Stimulated activated CD8-positive, alpha-beta memory T cell treated with anti-CD3 and anti-CD28 coated beads, Interleukin-15, amount 100 ng/mL, for 48 hours (primary cell): ENCODE measurements around the gene AGAP1.

ENCODE experiments used
- DNase-seq, 2 donors: peaks; one replicate each; pipeline ENCODE4 v3.0.0-alpha.2; 2020; ENCODE audit warnings: low read depth in 2 of 2

Gene AGAP1

GRCh38 chr2:235661167-235661937 lies 167.5 kb downstream of the AGAP1 start:
- no peak for DNase-seq

DNA sequence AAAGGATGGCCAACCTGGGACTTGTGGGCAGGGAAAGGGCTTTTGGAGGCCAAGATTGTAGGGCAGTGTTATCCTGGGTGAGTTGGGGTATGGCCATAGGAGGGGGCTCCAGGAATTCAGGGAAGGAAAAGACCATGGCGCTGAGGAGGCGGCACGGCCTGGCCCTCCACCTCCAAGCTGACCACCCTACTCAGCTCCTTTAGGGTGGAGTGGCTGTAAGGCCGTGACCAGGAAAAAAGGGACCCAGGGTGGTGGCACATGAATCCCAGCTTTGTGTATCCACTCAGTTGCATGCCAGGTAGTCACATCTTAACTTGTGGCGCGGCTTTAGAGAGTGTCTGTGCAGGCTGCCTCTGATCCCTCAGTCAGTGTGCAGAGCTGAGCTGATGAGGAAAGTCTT lies 168.1 kb downstream of the AGAP1 start:
- no peak for DNase-seq

- DNase-seq = no peak
These were observed 170.0 kb downstream of the AGAP1 start for GRCh38 chr2:235663875-235664274.

- DNase-seq = no peak
These were observed 171.9 kb downstream of the AGAP1 start for GRCh38 chr2:235665661-235666212.

DNA sequence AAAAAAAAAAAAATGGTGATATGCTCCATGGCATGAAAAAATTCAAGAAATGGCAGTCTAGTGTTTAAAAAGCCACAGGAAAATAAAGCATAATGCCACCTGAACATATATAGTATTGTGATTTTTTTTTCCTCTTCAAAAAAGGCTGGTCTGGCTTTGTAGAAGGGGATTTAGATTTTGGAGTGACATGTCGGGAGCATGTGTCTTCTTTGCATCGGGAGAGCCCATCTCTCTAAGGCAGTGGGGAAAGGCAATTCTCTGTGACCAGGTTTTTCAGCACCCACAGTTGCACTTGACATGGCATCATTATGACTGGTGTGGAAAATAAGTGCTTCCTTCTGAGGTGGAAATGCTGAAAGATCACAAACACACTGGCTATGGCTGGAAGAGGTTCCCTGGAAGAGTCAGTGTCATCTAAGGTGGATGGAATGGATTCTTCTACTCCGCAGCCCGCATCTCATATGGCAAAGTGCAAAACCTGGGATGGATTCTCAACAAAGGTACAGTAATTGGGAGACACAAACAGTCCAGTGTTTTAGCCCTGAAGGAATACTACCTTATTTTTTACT lies 172.5 kb downstream of the AGAP1 start:
- DNase-seq = no peak

DNA sequence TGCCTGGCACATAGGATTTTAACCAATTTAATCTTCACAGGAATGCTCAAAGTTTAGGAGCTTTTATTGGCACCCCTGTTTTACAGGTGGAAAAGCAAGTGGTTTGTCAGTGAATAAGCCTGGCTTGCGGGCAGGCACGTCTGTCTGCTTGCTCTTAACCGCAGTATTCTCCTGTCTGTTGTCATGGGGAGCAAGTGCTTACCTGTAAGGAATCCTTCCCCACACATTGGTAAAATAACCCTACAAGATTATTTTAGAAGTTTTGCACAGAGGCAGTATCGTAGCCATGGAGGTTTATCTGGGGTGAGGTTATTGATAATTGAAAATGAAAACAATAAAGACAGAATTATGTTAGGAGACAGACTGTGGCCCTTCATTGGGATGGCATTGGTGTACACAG lies 174.9 kb downstream of the AGAP1 start:
- no peak for DNase-seq

- DNase-seq = peak; percentile 7 to 16
These were observed 175.5 kb downstream of the AGAP1 start for GRCh38 chr2:235669269-235669831.

GRCh38 chr2:235669983-235670962 lies 176.4 kb downstream of the AGAP1 start:
- no peak for DNase-seq

DNA sequence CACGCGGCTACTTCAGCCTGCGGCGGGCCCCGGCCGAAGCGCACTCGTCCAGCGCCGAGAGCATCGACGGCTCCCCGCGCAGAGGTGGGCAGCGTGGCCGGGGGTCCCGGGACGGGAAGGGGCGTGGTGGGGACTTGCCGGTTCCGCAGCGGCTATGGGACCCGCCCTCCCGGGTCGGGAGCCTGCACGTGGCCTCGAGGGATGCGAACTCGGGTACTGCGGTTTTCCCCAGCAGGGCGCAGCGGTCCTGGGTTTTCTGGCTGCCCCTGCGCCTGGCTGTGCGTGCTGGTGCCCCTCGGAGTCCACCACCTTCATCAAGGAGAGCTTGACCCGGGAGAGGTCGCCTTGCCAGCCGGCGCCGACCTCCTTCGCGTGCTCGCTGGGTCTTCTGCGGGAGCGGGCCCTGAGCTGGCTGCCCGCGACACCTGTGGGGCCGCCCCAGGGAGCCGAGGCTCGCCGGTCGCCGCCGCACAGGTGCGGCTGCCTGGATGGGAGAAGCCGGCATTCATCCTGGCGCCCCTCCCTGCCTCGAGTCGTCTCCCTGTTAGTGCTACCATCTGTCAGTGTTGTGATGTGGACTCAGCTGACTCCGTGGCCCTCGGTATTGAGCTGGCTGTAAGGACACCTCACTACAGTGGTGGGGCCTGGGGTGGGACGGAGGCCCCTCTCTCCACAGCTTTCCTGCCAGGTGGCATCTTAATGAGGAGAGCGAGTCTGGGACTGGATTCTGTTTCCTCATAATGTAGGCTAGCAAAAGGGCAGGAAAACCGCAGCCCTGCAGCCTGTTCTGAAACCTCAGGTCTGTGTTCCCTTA lies 177.3 kb downstream of the AGAP1 start:
- no peak for DNase-seq

DNA sequence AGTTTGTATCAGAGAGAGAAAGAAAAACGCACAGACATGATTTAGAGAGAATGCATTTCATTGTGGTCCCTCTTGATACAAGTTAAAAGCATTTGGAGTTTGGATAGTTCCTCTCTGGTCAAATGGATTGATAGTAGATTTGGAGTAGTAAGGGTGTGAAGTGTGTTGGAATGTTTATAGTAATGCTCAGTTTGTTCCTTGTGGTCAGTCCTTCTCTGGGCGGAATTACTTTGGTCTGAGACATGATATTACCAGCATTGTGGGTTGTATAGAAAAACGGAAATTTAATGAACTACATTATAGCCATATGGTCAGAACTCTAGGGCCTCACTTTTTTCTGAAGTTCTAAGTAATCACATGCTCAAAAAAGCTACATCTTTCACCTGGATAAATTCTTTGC lies 178.9 kb downstream of the AGAP1 start:
- no peak for DNase-seq

DNA sequence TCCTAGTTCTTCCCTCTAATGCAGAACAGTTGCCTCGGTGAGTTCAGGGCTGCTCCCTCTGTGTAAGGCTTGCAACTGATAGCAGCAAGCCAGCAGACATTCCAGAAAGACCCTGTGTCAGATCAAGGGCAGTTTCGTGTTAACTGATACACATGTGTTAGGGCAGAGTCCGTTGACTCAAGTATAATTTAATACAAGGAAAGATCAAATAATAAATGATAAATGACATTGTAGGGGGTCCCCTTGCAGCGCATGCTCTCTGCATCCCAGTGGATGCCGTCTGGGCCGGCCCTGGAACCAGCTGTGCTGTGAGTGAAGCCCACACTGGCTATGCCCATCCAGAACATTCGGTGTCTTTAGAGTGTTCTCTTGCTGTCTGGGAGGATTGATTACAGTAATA lies 180.3 kb downstream of the AGAP1 start:
- DNase-seq = no peak

DNA sequence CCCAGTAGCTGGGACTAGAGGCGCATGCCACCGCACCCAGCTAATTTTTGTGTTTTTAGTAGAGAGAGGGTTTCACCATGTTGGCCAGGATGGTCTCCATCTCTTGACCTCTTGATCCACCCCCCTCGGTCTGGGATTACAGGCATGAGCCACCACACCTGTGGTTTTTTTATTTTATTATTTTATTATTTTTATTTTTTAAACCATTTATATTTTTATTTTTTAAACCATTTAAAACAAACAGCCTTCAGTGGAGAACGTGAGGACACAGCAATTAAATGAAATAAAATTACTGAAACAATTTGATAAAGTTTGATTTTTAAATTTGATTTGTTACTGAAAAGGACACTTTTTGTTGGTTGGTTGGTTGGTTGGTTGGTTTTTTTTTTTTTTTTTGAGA lies 181.0 kb downstream of the AGAP1 start:
- DNase-seq = no peak

- DNase-seq = no peak
These were observed 182.1 kb downstream of the AGAP1 start for GRCh38 chr2:235675678-235676535.

DNA sequence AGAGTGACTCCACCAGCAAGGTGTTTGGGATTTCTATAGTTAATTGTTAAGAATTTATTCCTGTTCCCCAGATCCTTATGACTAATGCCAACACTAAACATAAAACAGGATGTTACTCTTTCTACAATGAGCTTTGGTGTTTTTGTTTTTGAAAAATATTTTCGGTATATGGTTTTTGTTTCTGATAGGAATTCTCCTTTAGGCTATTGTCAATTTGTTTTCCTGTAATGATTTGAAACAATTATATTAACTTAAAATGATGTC lies 182.6 kb downstream of the AGAP1 start:
- no peak for DNase-seq

DNA sequence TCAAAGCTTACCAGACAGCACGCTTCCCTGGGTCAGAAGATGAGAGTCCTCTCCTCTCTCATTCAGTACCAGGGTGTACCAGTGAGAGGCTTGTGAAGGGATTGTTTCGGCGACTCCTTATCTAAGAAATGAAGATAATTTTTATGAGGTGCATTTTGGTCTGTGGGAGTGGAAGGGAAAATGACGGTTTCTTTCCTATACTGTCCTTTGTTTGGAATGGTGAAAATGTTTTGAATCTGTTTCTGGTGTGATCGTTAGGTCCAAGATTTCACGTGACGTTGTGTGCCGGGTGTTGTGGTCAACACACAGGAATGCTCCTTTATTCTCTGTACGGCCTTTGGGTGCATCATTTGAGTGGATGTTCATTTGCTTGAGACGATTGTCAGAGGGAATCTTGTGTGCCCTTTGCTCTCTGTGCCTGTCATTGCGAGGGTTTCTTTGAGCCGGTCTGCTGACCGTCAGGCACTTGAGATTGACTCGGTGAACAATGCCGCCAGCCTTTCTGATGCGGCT lies 183.5 kb downstream of the AGAP1 start:
- no peak for DNase-seq

GRCh38 chr2:235677937-235678336 lies 184.1 kb downstream of the AGAP1 start:
- no peak for DNase-seq

DNA sequence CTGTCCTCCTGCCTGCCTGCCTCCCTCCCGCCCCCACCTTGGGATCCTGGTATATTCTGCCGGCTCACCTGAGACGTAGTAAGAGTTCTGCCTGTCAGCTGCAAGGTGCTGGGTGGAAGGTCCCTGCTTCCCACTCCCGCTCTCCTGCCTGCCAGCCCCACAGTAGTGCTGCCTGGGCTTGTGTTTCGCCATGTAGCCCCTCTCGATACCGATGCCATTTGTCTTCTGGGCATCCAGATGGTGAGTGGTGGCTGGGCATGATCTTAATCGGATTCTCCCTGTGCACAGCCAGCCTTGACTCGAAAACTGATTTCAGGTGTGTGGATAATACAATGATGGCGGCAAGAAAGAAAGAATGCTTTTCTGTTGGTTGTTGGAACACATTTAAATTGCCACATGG lies 184.9 kb downstream of the AGAP1 start:
- DNase-seq = no peak

DNA sequence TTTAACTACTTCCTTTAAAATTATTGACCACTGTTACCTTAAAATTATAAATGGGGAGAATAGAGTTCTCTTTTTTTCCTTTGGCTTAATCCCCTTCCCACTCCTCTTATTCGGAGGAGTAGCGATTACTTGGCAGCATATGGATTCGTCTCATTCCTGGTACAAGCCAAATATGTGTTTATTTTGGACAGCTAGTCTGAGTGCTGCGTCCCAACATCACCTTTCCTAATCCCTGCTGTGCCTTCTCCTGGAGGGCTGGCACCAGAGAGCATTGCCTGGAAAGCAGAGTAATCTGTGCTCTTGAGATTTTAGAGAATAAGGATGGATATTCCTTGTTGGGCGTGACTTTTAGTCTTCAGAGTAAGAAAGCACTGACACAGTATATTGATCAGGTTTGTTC lies 185.6 kb downstream of the AGAP1 start:
- no peak for DNase-seq

- no peak for DNase-seq
These were observed 191.3 kb downstream of the AGAP1 start for GRCh38 chr2:235685024-235685721.
